GM21717 (cell line): Measurements from ENCODE around the gene CBX2.
"Not testable (repeated sequence)": the region's sequence is repeated elsewhere in the genome, so short reads cannot be mapped to it uniquely, and the experiment has no call there.

ENCODE experiments used
- ATAC-seq: cut with Tn5 transposase; IDR thresholded peaks from one replicate; pipeline ENCODE4 v1.9.1; 2021; ENCODE audit warnings: mild to moderate bottlenecking, moderate library complexity; ENCODE audit not compliant: unreplicated experiment

The CBX2 gene

GRCh38 chr17:79742951-79743476 is 34.9 kb upstream of the CBX2 start:
- ATAC-seq, result no peak

GRCh38 chr17:79743614-79744013 is 34.3 kb upstream of the CBX2 start:
- ATAC-seq, result no peak

GRCh38 chr17:79745641-79746105 is 32.3 kb upstream of the CBX2 start:
- no peak for ATAC-seq

GRCh38 chr17:79746889-79747507 is 30.9 kb upstream of the CBX2 start:
- ATAC-seq, result no peak

GRCh38 chr17:79747508-79748294 is 30.2 kb upstream of the CBX2 start:
- no peak for ATAC-seq

GRCh38 chr17:79748295-79749099 is 29.5 kb upstream of the CBX2 start:
- ATAC-seq, result no peak

- ATAC-seq, result no peak
These were observed 28.7 kb upstream of the CBX2 start for GRCh38 chr17:79749156-79749815.

- ATAC-seq, result no peak
These were observed 28.0 kb upstream of the CBX2 start for GRCh38 chr17:79749958-79750357.

- ATAC-seq, result no peak
These were observed 27.1 kb upstream of the CBX2 start for GRCh38 chr17:79750650-79751545.

- no peak for ATAC-seq
These were observed 25.8 kb upstream of the CBX2 start for GRCh38 chr17:79752175-79752574.

- ATAC-seq, result no peak
These were observed 23.6 kb upstream of the CBX2 start for GRCh38 chr17:79754370-79754769.

- not testable (repeated sequence) for ATAC-seq
These were observed 23.0 kb upstream of the CBX2 start for GRCh38 chr17:79754903-79755302.

GRCh38 chr17:79755591-79755990 is 22.4 kb upstream of the CBX2 start:
- ATAC-seq, result no peak

GRCh38 chr17:79757140-79757745 is 20.7 kb upstream of the CBX2 start:
- no peak for ATAC-seq

GRCh38 chr17:79758271-79758670 is 19.7 kb upstream of the CBX2 start:
- no peak for ATAC-seq

- ATAC-seq, result no peak
These were observed 17.6 kb upstream of the CBX2 start for GRCh38 chr17:79760197-79760906.

GRCh38 chr17:79761894-79762589 is 15.9 kb upstream of the CBX2 start:
- ATAC-seq, result no peak

- ATAC-seq, result no peak
These were observed 12.2 kb upstream of the CBX2 start for GRCh38 chr17:79765708-79766107.
